Kidney (tissue), 14 donors: ENCODE results near the gene RAC3. TPM values are rescaled to one million over a fixed set of nuclear protein-coding genes. Genes with fewer than 3 reads are reported as not detected.

Source experiments
- DNase-seq, 5 donors: peaks; one replicate each; pipeline ENCODE4 v3.0.0-alpha.2; 2013 to 2020
- FAIRE-seq: peaks from 2 replicates; lab custom pipeline; 2012; peaks lifted over from hg19 to GRCh38; lab: Jason Lieb, UNC
- H3K27ac ChIP-seq, 2 donors: one replicate each; pipeline ENCODE4 v1.7.0; 2013; ENCODE audit warnings: low read depth in 2 of 2, low read length in 2 of 2, inconsistent platforms in 1 of 2
- H3K27me3 ChIP-seq: one replicate; pipeline ENCODE4 v1.7.1; 2013; ENCODE audit warnings: low read length, inconsistent platforms; ENCODE audit not compliant: control insufficient read depth, insufficient read depth
- H3K36me3 ChIP-seq, 3 donors: one replicate each; pipeline versions ENCODE4 v1.7.0 to v1.7.1; 2013; ENCODE audit warnings: low read length in 3 of 3, control low read depth in 1 of 3, inconsistent platforms in 1 of 3; ENCODE audit not compliant: insufficient read depth in 3 of 3, control insufficient read depth in 2 of 3
- H3K4me1 ChIP-seq, 3 donors: one replicate each; pipeline versions ENCODE4 v1.7.0 to v1.7.1; 2013; ENCODE audit warnings: low read length in 3 of 3, inconsistent platforms in 1 of 3, low read depth in 1 of 3; ENCODE audit not compliant: control insufficient read depth in 2 of 3, insufficient read depth in 2 of 3
- H3K4me3 ChIP-seq, 3 donors: one replicate each; pipeline versions ENCODE4 v1.7.0 to v1.8.1; 2013; ENCODE audit warnings: low read length in 3 of 3, control low read depth in 1 of 3, inconsistent platforms in 1 of 3
- H3K9ac ChIP-seq, 3 donors: one replicate each; pipeline versions ENCODE4 v1.7.0 to v1.7.1; 2013; ENCODE audit warnings: low read length in 3 of 3, control low read depth in 1 of 3, inconsistent platforms in 1 of 3
- H3K9me3 ChIP-seq, 3 donors: one replicate each; pipeline versions ENCODE4 v1.7.0 to v1.7.1; 2013; ENCODE audit warnings: low read length in 3 of 3, control low read depth in 1 of 3, inconsistent platforms in 1 of 3; ENCODE audit not compliant: control insufficient read depth in 2 of 3, insufficient read depth in 1 of 3
- intact Hi-C: fragments of 100-400 bp; cut with DNase I; formaldehyde crosslinking; loops from one replicate; pipeline ENCODE4 v1.11.1; 2022
- polyA plus RNA-seq: library from polyadenylated mRNA; stranded (reverse); fragments of 350-450 nt; fragmentation: Illumina TruSeq; extraction: RNeasy Lipid Tissue Mini Kit (QIAGEN cat#74804); gene quantifications from one replicate; pipeline ENCODE4 v1.2.3, GENCODE V29; 2014; ENCODE audit warnings: low read depth, low replicate concordance; ENCODE audit not compliant: insufficient read depth
- total RNA-seq: library from RNA; stranded (reverse); fragmentation: NEBNext Ultra II Directional; extraction: Animal tissue kit (Norgen Biotek cat#: 25700); gene quantifications from one replicate; pipeline ENCODE4 v1.2.1, GENCODE V29; 2021
- TF ChIP-seq, protein P1 (sequence below): IDR thresholded peaks from 3 replicates; pipeline ENCODE4 v1.5.1; 2012; ENCODE audit warnings: mild to moderate bottlenecking, moderate library complexity, borderline replicate concordance; ENCODE audit not compliant: insufficient read depth; ENCODE audit errors: extremely low read depth
- donor health status: control.
- donor health status: control.
- donor health status: control.
- donor health status: control.
- donor health status: control.
- donor health status: DM: yes; HTN: yes; CAD: no.
- donor health status: Normal renal cell carcinoma (clear cell type).

Gene RAC3
- total and polyA plus RNA-seq, 2 donors from 2014 or later, result 2.6 to 13.1 TPM

DNA sequence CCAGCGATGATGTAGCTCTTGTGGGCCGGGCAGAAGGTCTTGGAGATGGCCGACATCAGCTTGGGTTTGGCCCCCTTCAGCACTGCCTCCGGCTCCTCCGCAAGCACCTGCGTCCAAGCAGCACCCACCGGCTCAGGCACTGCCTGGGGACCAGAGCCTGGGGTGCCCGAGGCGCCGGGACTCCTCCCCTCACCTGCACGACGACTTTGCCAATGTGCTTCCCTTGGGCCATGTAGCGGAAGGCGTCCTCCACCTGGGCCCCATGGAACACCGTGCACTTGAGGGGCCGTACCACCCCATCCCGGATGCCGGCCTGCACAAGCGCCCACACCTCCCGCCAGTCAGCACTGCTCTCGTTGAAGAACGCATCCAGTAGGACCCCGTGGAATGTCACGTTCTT is 51.5 kb downstream of the RAC3 start:
- Histone ChIP-seq H3K9me3 (no peaks in the 10 kb centered on the region), H3K4me1 (no peaks in the 10 kb centered on the region), H3K36me3 (peaks cover 0 to 11% (median 4%) of the 10 kb centered on the region in 3 donors), H3K27me3 (no peaks in the 10 kb centered on the region), H3K9ac (no peak overlapping the region), H3K4me3 (no peak overlapping the region), H3K27ac (no peak overlapping the region)
- intact Hi-C loops, result no loop called here
- no peak for FAIRE-seq
- TF ChIP-seq, protein P1, sequence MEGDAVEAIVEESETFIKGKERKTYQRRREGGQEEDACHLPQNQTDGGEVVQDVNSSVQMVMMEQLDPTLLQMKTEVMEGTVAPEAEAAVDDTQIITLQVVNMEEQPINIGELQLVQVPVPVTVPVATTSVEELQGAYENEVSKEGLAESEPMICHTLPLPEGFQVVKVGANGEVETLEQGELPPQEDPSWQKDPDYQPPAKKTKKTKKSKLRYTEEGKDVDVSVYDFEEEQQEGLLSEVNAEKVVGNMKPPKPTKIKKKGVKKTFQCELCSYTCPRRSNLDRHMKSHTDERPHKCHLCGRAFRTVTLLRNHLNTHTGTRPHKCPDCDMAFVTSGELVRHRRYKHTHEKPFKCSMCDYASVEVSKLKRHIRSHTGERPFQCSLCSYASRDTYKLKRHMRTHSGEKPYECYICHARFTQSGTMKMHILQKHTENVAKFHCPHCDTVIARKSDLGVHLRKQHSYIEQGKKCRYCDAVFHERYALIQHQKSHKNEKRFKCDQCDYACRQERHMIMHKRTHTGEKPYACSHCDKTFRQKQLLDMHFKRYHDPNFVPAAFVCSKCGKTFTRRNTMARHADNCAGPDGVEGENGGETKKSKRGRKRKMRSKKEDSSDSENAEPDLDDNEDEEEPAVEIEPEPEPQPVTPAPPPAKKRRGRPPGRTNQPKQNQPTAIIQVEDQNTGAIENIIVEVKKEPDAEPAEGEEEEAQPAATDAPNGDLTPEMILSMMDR, result no peak
- DNase-seq, result no peak

Other genes starting within 250 kb of the RAC3 start
- gene GCGR, start 227.5 kb upstream of the RAC3 start, total RNA-seq, result 9.3 TPM
- 37.2 TPM for gene GCGR, start 227.5 kb upstream of the RAC3 start, polyA plus RNA-seq
- 88.3 TPM for gene MCRIP1, start 198.4 kb upstream of the RAC3 start, total RNA-seq
- 151 TPM for gene MCRIP1, start 198.4 kb upstream of the RAC3 start, polyA plus RNA-seq
- not detected for gene PPP1R27, start 196.6 kb upstream of the RAC3 start, total RNA-seq
- gene PPP1R27, start 196.6 kb upstream of the RAC3 start, polyA plus RNA-seq, result not detected
- gene P4HB, start 171.1 kb upstream of the RAC3 start, total RNA-seq, result 482 TPM
- 411 TPM for gene P4HB, start 171.1 kb upstream of the RAC3 start, polyA plus RNA-seq
- 453 TPM for gene ARHGDIA, start 160.3 kb upstream of the RAC3 start, total RNA-seq
- 424 TPM for gene ARHGDIA, start 160.3 kb upstream of the RAC3 start, polyA plus RNA-seq
- gene ALYREF, start 140.1 kb upstream of the RAC3 start, total RNA-seq, result 59.3 TPM
- 45.3 TPM for gene ALYREF, start 140.1 kb upstream of the RAC3 start, polyA plus RNA-seq
- 88.6 TPM for gene ANAPC11, start 140.0 kb upstream of the RAC3 start, total RNA-seq
- gene ANAPC11, start 140.0 kb upstream of the RAC3 start, polyA plus RNA-seq, result 220 TPM
- gene NPB, start 129.4 kb upstream of the RAC3 start, total RNA-seq, result 0.66 TPM
- gene NPB, start 129.4 kb upstream of the RAC3 start, polyA plus RNA-seq, result 1.4 TPM
- gene PCYT2, start 120.3 kb upstream of the RAC3 start, total RNA-seq, result 28.4 TPM
- gene PCYT2, start 120.3 kb upstream of the RAC3 start, polyA plus RNA-seq, result 104 TPM
- 25.2 TPM for gene SIRT7, start 113.5 kb upstream of the RAC3 start, total RNA-seq
- gene SIRT7, start 113.5 kb upstream of the RAC3 start, polyA plus RNA-seq, result 17.4 TPM
- 18.2 TPM for gene MAFG, start 103.9 kb upstream of the RAC3 start, total RNA-seq
- gene MAFG, start 103.9 kb upstream of the RAC3 start, polyA plus RNA-seq, result 8.3 TPM
- gene PYCR1, start 94.4 kb upstream of the RAC3 start, total RNA-seq, result 14.2 TPM
- 7.9 TPM for gene PYCR1, start 94.4 kb upstream of the RAC3 start, polyA plus RNA-seq
- not detected for gene MYADML2, start 84.4 kb upstream of the RAC3 start, total RNA-seq
- not detected for gene MYADML2, start 84.4 kb upstream of the RAC3 start, polyA plus RNA-seq
- gene NOTUM, start 70.5 kb upstream of the RAC3 start, total RNA-seq, result not detected
- gene NOTUM, start 70.5 kb upstream of the RAC3 start, polyA plus RNA-seq, result not detected
- 35.2 TPM for gene ASPSCR1, start 54.0 kb upstream of the RAC3 start, total RNA-seq
- 57.5 TPM for gene ASPSCR1, start 54.0 kb upstream of the RAC3 start, polyA plus RNA-seq
- gene CENPX, start 8.8 kb upstream of the RAC3 start, total RNA-seq, result 36.9 TPM
- gene CENPX, start 8.8 kb upstream of the RAC3 start, polyA plus RNA-seq, result 93.2 TPM
- 9.9 TPM for gene LRRC45, start 8.4 kb upstream of the RAC3 start, total RNA-seq
- 9.9 TPM for gene LRRC45, start 8.4 kb upstream of the RAC3 start, polyA plus RNA-seq
- 102 TPM for gene DCXR, start 6.0 kb downstream of the RAC3 start, total RNA-seq
- 551 TPM for gene DCXR, start 6.0 kb downstream of the RAC3 start, polyA plus RNA-seq
- gene RFNG, start 20.1 kb downstream of the RAC3 start, total RNA-seq, result 29.8 TPM
- 47.3 TPM for gene RFNG, start 20.1 kb downstream of the RAC3 start, polyA plus RNA-seq
- gene GPS1, start 20.2 kb downstream of the RAC3 start, total RNA-seq, result 99.3 TPM
- 149 TPM for gene GPS1, start 20.2 kb downstream of the RAC3 start, polyA plus RNA-seq
- gene DUS1L, start 34.1 kb downstream of the RAC3 start, total RNA-seq, result 84.8 TPM
- gene DUS1L, start 34.1 kb downstream of the RAC3 start, polyA plus RNA-seq, result 102 TPM
- 43.3 TPM for gene FASN, start 66.6 kb downstream of the RAC3 start, total RNA-seq
- gene FASN, start 66.6 kb downstream of the RAC3 start, polyA plus RNA-seq, result 13.6 TPM
- 79.4 TPM for gene CCDC57, start 181.2 kb downstream of the RAC3 start, total RNA-seq
- gene CCDC57, start 181.2 kb downstream of the RAC3 start, polyA plus RNA-seq, result 46.7 TPM
- 85.7 TPM for gene SLC16A3, start 197.4 kb downstream of the RAC3 start, total RNA-seq
- gene SLC16A3, start 197.4 kb downstream of the RAC3 start, polyA plus RNA-seq, result 28.8 TPM
- 160 TPM for gene CSNK1D, start 242.0 kb downstream of the RAC3 start, total RNA-seq
- 69.7 TPM for gene CSNK1D, start 242.0 kb downstream of the RAC3 start, polyA plus RNA-seq